Measurements from ENCODE around the gene TRIM34.
"Not testable (repeated sequence)": the region's sequence is repeated elsewhere in the genome, so short reads cannot be mapped to it uniquely, and the experiment has no call there.

TRIM34 gene

DNA sequence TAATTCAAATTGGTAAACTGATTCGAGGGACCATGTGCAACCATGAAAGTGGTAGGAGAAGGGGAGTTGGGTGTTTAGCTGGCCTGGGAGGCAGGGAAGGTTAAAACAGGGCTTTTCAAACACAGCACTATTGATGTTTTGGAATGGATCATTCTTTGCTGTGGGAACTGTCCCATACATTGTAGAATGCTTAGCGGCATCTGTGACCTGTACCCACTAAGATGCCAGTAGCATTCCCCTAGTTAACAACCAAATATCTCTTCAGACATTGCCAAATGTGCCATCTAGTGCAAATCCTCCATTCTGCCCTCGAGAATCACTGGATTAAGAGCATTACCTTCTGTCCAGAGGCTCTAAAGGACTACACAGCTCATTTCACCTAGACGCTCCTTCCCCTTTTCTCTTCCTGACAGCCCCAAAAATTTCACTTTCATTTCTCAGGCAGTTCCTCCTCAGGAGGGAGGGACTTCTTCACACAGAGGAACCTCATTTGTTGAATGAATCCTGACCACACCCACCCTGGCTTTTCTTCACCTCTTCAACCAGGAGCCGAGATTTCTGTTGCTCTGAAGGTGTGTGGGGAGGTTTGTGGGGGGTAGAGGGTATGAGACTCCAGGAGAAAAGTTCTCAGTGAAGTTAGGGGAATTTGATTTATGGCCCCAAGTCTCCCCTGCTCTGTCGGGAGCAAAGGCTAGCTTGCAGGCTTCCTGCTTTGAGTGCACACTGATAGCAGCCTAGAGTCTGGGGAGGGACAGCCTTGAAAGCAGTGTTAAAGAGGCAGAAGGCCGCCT is at the start of gene TRIM34:
Gene TRIM34, plus strand, starts transcription at position 513 of the 791 bp plus-strand sequence. CDS start 7,331 bp downstream, outside the sequence.
- DNase-seq, result peak; percentile 60 to 67
- TF ChIP-seq GATA1 (IDR thresholded peaks at IDR 0.05; ENCODE audit: low read depth, low read length) (no peak), POLR2A (IDR thresholded peaks at IDR 0.05; ENCODE audit: low read length) (peak; percentile 70)

GRCh38 chr11:5575152-5575551 is 49.6 kb upstream of the TRIM34 start:
- no peak for DNase-seq
- TF ChIP-seq POLR2A (IDR thresholded peaks at IDR 0.05; ENCODE audit: low read length), result no peak
- TF ChIP-seq GATA1 (IDR thresholded peaks at IDR 0.05; ENCODE audit: low read depth, low read length), result no peak

DNA sequence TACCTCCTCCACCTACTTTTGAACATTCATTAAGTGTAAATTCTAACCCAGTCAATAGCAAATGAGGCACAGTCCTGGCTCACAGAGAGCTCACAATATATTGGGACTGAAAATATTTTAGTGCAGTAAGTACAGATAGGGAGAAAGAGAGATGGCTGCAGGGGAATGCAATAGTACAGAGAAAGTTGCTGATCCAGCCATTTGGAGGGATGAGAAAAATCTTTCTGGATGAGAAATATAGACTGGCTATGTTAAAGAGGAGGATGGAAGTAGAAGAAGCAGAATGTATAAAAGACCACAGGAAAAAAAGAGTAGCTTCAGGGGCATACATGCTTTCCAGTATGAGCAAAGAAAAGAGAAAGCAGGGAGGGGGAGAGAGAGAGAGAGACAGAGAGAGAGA is 47.7 kb upstream of the TRIM34 start:
- no peak for TF ChIP-seq POLR2A (IDR thresholded peaks at IDR 0.05; ENCODE audit: low read length)
- no peak for TF ChIP-seq GATA1 (IDR thresholded peaks at IDR 0.05; ENCODE audit: low read depth, low read length)
- DNase-seq, result no peak

DNA sequence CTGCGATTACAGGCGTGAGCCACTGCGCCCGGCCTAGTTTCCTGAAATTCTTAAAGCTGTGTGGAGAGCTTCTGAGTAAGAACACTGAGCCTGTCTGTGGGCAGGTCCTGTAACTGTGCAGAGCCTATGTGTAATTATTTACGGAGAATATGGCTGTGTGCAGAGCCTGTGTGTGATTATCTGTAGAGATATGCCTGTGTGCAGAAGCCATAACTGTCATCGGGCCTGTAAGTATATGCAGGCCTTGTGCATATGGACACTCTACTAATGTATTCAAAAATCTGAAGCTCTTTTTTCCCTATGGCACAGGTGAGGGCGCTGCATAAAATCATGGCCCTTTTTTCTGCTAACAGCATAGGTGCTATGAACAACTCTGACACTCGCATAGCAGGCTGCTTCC is 44.2 kb upstream of the TRIM34 start, which contains the start of gene OR52B6:
Gene OR52B6, plus strand, starts transcription at position 301 of the 400 bp plus-strand sequence. Its CDS starts 0 bp downstream, at position 301.
- DNase-seq, result peak in 1 of 2 experiments; percentile 17
- TF ChIP-seq POLR2A (IDR thresholded peaks at IDR 0.05; ENCODE audit: low read length) (no peak), GATA1 (IDR thresholded peaks at IDR 0.05; ENCODE audit: low read depth, low read length) (no peak)

GRCh38 chr11:5581014-5581413 is 43.8 kb upstream of the TRIM34 start:
- TF ChIP-seq POLR2A (IDR thresholded peaks at IDR 0.05; ENCODE audit: low read length), result no peak
- TF ChIP-seq GATA1 (IDR thresholded peaks at IDR 0.05; ENCODE audit: low read depth, low read length), result no peak
- DNase-seq, result peak; percentile 8 to 23

DNA sequence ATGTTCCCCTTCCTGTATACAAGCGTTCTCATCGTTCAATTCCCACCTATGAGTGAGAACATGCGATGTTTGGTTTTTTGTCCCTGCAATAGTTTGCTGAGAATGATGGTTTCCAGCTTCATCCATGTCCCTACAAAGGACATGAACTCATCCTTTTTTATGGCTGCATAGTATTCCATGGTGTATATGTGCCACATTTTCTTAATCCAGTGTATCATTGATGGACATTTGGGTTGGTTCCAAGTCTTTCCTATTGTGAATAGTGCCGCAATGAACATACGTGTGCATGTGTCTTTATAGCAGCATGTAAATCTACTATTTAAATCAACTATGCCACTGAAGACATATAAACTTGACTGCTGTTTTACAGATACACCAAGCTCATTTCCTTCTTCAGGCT is 40.3 kb upstream of the TRIM34 start:
- not testable (repeated sequence) for DNase-seq

DNA sequence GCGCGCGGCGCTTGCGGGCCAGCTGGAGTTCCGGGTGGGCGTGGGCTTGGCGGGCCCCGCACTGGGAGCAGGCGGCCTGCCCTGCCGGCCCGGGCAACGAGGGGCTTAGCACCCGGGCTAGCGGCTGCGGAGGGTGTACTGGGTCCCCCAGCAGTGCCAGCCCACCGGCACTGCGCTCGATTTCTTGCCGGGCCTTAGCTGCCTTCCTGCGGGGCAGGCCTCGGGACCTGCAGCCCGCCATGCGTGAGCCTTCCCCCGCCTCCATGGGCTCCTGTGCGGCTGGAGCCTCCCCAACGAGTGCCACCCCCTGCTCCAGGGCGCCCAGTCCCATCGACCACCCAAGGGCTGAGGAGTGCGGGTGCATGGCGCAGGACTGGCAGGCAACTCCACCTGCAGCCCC is 34.9 kb upstream of the TRIM34 start:
- not testable (repeated sequence) for DNase-seq

- peak; percentile 3 to 11 for DNase-seq
- TF ChIP-seq POLR2A (IDR thresholded peaks at IDR 0.05; ENCODE audit: low read length) (no peak), GATA1 (IDR thresholded peaks at IDR 0.05; ENCODE audit: low read depth, low read length) (no peak)
These were observed 33.2 kb upstream of the TRIM34 start for GRCh38 chr11:5591613-5592012.

DNA sequence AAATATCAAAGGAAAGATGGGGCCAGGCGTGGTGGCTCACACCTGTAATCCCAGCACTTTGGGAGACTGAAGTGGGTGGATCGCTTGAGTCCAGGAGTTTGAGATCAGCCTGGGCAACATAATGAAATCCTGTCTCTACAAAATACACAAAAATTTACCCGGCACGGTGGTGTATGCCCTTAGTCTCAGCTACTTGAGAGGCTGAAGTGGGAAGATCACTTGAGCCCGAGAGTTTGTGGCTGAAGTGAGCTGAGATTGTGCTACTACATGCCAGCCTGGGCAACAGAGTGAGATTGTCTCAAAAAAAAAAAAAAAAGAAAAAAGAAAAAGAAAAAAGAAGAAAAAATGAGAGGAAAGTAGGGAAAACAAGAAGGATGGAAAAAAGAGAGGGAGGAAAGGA is 32.2 kb upstream of the TRIM34 start:
- TF ChIP-seq GATA1 (IDR thresholded peaks at IDR 0.05; ENCODE audit: low read depth, low read length) (no peak), POLR2A (IDR thresholded peaks at IDR 0.05; ENCODE audit: low read length) (no peak)
- DNase-seq, result no peak

DNA sequence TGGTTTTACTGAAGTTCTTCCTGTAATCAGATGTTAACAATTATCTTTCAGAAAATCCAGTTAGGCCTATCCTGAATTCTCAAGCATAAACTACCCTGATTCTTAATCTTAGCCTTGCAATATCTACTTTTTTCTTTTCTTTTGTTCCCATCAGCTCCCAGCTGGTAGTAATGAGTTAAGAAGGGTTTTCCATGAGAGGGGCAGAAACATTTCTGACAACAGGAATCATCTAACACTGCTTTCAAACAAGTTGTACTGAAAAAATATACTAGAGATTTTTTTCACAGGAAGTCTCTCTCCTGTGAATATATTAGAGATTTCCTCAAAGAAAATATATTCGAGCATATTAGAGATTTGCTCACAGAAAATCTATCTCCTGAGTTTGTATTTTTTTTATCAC is 31.7 kb upstream of the TRIM34 start:
- DNase-seq, result no peak
- no peak for TF ChIP-seq GATA1 (IDR thresholded peaks at IDR 0.05; ENCODE audit: low read depth, low read length)
- no peak for TF ChIP-seq POLR2A (IDR thresholded peaks at IDR 0.05; ENCODE audit: low read length)

DNA sequence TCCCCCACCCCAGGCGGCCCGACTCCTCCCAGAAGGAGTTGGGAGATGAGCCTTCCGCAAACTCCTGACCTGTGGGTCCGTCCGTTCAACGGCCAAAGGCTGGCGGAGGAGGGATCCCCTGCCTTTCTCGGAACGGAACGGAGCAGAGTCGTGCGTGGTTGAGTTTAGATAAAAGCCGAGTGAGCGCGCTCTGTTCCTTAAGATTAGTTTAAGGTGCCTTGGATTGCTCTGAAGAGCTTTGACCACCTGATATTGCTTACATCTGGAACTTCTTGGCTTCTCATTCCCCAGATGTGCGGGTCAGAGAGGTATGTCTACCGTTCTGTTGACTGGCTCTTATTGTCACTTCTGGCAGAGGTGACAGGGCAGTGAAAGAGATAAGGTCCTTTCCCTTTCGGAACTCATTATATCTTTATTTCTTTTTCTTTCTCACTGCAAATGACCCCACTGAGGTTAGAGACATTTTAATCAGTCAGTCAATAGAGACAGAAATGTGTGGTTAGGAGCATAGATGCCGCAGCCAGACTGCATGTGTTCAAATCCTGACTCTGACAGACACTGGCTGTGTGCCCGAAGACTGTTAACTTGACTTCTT is 28.1 kb upstream of the TRIM34 start, which contains the start of gene TRIM6:
Gene TRIM6, plus strand, starts transcription at position 31 of the 595 bp plus-strand sequence. Its CDS starts 261 bp downstream, at position 292.
- no peak for TF ChIP-seq GATA1 (IDR thresholded peaks at IDR 0.05; ENCODE audit: low read depth, low read length)
- TF ChIP-seq POLR2A (IDR thresholded peaks at IDR 0.05; ENCODE audit: low read length), result no peak
- peak; percentile 69 to 85 for DNase-seq

- TF ChIP-seq POLR2A (IDR thresholded peaks at IDR 0.05; ENCODE audit: low read length) (no peak), GATA1 (IDR thresholded peaks at IDR 0.05; ENCODE audit: low read depth, low read length) (no peak)
- DNase-seq, result no peak
These were observed 26.8 kb upstream of the TRIM34 start for GRCh38 chr11:5597953-5598352.

DNA sequence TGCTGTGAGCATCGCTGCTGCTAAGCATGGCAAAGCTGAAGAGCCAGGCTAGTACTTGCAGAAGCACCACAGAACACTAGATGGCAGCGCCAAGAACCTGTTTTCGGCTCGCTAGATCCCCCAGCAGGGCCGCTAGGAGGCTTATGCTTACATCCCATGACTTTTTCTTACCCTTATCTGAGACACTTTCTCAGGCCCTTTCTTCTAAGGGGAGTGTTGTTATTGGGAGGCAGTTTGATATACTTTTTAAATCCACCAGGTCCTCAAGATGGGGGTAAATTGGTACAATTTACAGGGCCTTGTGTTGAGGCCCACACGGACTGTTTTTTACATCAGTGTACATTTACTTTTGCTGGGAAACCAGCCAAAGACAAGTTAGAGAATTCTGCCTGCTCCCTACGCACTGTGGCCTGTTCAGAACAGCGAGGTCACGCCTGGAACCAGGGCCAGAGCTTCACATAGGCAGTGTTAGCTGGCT is 24.4 kb upstream of the TRIM34 start:
- peak; percentile 88 to 91 for DNase-seq
- no peak for TF ChIP-seq GATA1 (IDR thresholded peaks at IDR 0.05; ENCODE audit: low read depth, low read length)
- no peak for TF ChIP-seq POLR2A (IDR thresholded peaks at IDR 0.05; ENCODE audit: low read length)

GRCh38 chr11:5602791-5603190 is 22.0 kb upstream of the TRIM34 start:
- not testable (repeated sequence) for DNase-seq

DNA sequence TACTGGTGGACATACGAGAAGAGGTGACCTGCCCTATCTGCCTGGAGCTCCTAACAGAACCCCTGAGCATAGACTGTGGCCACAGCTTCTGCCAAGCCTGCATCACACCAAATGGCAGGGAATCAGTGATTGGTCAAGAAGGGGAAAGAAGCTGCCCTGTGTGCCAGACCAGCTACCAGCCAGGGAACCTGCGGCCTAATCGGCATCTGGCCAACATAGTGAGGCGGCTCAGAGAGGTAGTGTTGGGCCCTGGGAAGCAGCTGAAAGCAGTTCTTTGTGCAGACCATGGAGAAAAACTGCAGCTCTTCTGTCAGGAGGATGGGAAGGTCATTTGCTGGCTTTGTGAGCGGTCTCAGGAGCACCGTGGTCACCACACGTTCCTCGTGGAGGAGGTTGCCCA is 21.5 kb upstream of the TRIM34 start:
- no peak for DNase-seq
- no peak for TF ChIP-seq POLR2A (IDR thresholded peaks at IDR 0.05; ENCODE audit: low read length)
- no peak for TF ChIP-seq GATA1 (IDR thresholded peaks at IDR 0.05; ENCODE audit: low read depth, low read length)
